Stimulated activated CD4-positive, alpha-beta T cell treated with anti-CD3 and anti-CD28 coated beads, Interleukin-1b, Interleukin-23, amount 100 ng/mL, for 1 hour (primary cell): ENCODE data around the gene NEDD8.
A peak's percentile ranks its signal among the peaks of the same experiment; 100 is the strongest.
"Not testable (repeated sequence)": the region's sequence is repeated elsewhere in the genome, so short reads cannot be mapped to it uniquely, and the experiment has no call there.

ENCODE experiments used
- DNase-seq, 2 donors: peaks; one replicate each; pipeline ENCODE4 v3.0.0-alpha.2; 2020; ENCODE audit warnings: low read depth in 2 of 2

The NEDD8 gene

DNA sequence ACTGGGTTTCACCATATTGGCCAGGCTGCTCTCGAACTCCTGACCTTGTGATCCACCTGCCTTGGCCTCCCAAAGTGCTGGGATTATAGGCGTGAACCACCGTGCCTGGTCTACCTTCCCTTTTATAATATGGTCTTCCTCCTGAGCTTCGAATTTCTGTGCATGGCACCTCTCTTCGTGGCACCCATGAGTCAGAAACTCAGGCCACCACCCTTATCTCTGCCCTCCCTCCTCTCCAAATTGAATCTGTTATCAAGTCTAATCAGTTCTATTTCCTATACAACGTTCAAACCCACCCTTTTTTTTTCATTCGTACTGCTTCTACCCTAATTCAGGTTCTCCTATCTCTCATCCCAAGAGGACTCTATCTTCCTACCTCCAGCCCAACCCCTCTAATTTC is 15.3 kb upstream of the NEDD8 start:
- DNase-seq, result no peak

DNA sequence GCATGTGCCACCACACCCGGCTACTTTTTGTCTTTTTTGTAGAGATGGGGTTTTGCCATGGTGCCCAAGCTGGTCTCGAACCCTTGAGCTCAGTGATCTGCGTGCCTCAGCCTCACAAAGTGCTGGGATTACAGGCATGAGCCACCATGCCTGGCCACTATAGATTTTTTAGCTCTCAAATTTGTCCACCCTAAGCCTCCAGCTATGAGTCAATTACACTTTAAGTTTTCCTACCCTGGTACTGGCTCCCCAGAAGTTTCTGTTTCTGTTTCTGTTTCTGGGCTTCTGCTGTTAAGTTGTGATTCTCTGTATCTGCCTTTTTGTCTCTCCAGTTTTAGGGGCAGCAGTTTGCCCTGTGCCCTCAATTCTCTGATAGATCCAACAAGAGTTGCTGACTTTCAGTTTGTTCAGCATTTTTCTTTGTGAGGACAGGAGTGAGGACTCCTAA is 14.6 kb upstream of the NEDD8 start:
- DNase-seq, result no peak

DNA sequence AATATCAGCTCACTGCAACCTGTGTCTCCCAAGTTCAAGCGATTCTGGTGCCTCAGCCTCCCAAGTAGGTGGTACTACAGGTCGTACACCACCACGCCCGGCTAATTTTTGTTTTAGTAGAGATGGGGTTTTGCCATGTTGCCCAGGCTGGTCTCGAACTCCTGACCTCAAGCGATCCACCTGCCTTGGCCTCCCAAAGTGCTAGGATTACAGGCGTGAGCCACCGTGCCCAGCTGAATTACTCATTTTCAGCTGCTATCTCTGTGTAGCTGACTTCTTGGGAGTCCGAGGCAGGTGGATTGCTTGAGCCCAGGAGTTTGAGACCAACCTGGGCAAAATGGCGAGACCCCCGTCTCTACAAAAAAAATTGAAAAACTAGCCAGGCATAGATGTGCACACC is 13.2 kb upstream of the NEDD8 start:
- not testable (repeated sequence) for DNase-seq

DNA sequence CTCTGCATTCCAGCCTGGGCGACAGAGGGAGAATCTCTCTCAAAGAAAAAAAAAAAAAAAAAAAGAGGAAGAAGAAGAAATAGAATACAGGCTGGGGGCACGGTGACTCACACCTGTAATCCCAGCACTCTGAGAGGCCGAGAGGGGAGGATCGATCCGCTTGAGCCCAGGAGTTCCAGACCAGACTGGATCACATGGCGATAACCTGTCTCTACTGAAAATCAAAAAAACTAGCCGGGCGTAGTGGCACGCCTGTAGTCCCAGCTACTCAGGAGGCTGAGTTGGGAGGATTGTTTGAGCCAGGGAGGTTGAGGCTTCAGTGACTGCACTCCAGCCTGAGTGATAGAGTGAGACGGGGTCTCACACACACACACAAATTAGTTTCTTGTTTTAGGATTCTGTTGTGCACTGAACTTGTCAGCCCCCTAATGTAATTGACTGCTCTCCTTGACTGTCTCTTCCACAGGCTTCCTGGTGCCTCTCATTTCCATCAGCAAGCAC is 11.2 kb upstream of the NEDD8 start:
- no peak for DNase-seq

DNA sequence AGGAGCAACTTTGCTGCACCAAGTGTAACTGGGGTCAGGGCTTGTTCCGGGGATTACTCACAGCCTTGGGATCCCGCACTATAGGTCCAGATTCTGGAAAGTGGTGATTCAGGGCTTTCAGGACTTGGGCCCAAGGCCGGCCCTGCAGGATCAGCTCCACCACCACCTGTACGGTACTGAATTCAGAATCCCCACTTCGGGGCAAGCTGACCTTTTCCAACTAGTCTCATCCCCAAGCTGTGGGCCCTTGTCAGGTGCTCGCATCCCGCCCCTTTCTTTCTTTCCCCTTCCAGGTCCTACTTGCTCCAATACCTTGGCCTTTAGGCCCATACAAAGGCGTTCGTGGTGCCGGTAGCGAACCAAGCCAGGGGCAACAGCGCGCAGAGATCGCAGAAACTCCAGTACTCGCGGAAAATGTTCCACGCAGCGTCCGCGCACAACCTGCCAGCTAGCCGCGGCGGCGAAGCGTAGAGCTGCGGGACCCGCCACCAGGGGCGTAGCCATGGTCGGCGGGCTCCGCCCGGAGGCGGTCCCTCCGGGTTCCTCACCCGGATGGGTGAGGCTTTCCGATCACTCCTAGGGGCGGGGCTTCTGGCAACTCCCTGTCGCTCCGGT is 9.8 kb upstream of the NEDD8 start:
- peak; percentile 81 to 89 for DNase-seq

- DNase-seq, result no peak
Measured at GRCh38 chr14:24240110-24240918, 8.1 kb upstream of the NEDD8 start.

DNA sequence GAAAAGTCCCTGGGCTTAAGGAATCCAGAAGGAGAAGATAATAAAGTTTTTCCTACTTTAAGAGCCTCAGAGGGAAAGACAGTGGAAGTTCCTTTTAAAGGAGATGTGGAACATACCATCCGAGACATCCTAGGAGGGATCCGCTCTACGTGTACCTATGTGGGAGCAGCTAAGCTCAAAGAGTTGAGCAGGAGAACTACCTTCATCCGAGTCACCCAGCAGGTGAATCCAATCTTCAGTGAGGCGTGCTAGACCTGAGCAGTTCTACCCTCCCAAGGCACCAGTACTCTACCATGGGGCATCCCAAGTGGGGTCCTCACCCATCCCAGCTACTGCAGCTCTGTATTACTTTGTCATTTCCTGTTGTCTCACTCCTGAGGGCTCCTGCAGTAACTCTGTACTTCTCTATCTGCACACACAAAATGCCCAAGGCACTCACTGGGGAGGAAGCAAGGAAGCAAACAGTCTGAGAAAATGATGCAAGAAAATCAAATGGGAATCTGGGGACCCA is 6.4 kb upstream of the NEDD8 start:
- no peak for DNase-seq

- DNase-seq, result no peak
Measured at GRCh38 chr14:24238123-24238522, 6.0 kb upstream of the NEDD8 start.

- no peak for DNase-seq
Measured at GRCh38 chr14:24237463-24237955, 5.3 kb upstream of the NEDD8 start.

DNA sequence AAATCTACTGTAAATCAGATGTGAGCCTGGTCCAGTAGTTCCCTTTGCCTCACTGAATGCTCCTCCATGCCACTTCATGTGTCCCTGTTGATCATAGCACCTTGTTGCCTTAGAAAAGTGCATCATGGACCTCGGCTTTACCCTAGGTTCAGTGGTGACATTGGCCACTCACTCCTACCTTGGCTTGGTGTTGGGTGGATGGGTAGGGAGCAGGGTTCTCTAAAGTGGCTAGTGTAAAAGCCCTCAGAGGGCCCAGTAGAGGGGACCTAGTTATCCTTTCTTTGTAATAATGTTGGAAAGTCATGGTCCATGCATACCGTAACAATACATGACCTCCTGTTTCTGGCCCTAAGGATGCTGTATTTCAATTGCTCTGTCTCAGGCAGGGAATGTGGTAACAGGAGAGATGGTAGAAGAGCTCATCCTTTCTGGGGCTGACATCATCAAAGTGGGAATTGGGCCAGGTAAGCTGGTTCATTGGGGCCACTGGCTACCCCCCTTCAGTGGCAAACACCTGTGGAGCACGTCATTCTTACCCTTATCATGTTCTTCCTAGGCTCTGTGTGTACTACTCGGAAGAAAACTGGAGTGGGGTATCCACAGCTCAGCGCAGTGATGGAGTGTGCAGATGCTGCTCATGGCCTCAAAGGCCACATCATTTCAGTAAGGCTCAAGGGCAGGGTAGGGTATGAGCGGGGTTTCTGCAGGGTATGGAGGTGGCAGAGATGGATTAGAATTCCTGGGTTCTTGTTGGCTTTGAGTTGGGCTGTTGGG is 4.7 kb upstream of the NEDD8 start:
- no peak for DNase-seq

GRCh38 chr14:24235804-24236688 is 3.9 kb upstream of the NEDD8 start:
- no peak for DNase-seq

DNA sequence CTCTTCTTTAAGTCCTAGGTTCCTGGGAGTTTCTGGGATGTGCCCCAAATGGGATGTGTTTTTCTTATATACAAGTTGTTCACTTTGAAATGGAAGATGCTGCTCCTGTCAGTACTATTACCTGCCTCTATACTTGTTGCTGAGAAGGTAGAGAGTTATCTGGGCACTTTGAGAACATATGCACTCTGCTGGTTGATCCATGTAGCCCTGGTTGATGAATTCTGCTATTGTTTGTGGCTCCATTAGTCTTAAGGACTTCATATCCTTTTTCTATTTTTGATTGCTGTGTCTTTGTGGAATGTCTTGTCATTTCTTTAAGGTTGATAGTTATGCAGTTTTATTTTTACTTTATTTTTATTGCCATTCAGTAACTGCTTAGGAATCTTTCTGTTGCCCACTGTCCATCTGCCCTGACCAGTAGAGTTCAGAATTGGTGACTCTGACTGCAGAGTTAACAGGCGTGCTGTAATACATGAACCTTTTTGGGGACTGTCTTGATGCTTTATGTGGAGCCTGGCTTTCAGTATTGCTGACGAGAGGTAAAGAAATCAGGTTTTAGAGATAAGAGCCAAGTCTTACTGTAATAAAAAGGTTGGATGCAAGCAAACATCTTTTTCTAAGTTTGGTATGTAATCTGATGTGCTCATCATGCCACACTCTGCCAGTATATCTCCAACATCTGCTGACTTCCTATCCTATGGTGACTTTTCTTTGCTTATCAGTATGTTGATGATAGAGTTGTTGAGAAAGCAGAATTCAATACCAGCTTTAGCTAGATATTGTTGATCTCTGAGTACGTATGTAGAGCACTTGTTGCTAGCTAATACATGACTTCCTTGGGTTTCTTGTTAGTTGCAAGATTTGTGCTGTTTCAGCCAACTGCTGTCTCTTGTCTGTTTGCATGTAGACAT is 2.2 kb upstream of the NEDD8 start:
- no peak for DNase-seq

- DNase-seq, result no peak
Measured at GRCh38 chr14:24233538-24233866, 1.3 kb upstream of the NEDD8 start.

- DNase-seq, result no peak
Measured at GRCh38 chr14:24232645-24233537, 724 bp upstream of the NEDD8 start, which contains the start of gene GMPR2. Gene GMPR2, plus strand, starts transcription at chr14:24232929. Its CDS starts 325 bp downstream, at chr14:24233254.

GRCh38 chr14:24231263-24232120 is 675 bp downstream of the NEDD8 start:
- DNase-seq, result no peak

- no peak for DNase-seq
Measured at GRCh38 chr14:24228902-24229301, 3.3 kb downstream of the NEDD8 start.

GRCh38 chr14:24226473-24226872 is 5.7 kb downstream of the NEDD8 start:
- DNase-seq, result no peak

- no peak for DNase-seq
Measured at GRCh38 chr14:24224618-24225071, 7.5 kb downstream of the NEDD8 start.
